ENCODE results near the gene TEX19. TPM values are rescaled to one million over a fixed set of nuclear protein-coding genes. Genes with fewer than 3 reads are reported as not detected.

Gene TEX19
- total and polyA plus RNA-seq, 2 experiments from 2014 or later, result 0.10 to 0.66 TPM

- H3K79me2 ChIP-seq (replicated peaks; ENCODE audit: insufficient read depth), result no peaks in the 10 kb centered on the region
- H3K4me2 ChIP-seq, result no peak overlapping the region
- Mint-ChIP-seq H3K27me3 (ENCODE audit: insufficient read depth, low read depth, poor library complexity) (peaks cover 13% of the 10 kb centered on the region), H3K4me3 (no peak overlapping the region), H3K36me3 (ENCODE audit: low read depth) (no peaks in the 10 kb centered on the region; the same call in 2 of the 3 replicates), H3K9me3 (no peaks in the 10 kb centered on the region), H3K4me1 (peaks cover 6% of the 10 kb centered on the region), H3K27ac (no peak overlapping the region)
- TF ChIP-seq NANOG (IDR thresholded peaks at IDR 0.05; ENCODE audit: borderline replicate concordance) (no peak), STAT1 (IDR thresholded peaks at IDR 0.05; ENCODE audit: unreplicated experiment) (no peak), JUNB (IDR thresholded peaks at IDR 0.05; ENCODE audit: unreplicated experiment) (no peak), ZNF331 (CRISPR knock-in tag; IDR thresholded peaks at IDR 0.05; ENCODE audit: low read depth) (no peak), REST (IDR thresholded peaks at IDR 0.05; ENCODE audit: unreplicated experiment) (no peak), CREB1 (CRISPR knock-in tag; IDR thresholded peaks at IDR 0.05; ENCODE audit: low read depth) (no peak), EZH2 (IDR thresholded peaks at IDR 0.05; ENCODE audit: low read depth, unreplicated experiment) (no peak), ZNF114 (CRISPR knock-in tag; IDR thresholded peaks at IDR 0.05) (no peak), EZH2phosphoT487 (IDR thresholded peaks at IDR 0.05; ENCODE audit: unreplicated experiment) (no peak), POLR2AphosphoS5 (IDR thresholded peaks at IDR 0.05; ENCODE audit: low read depth) (no peak)
- TF ChIP-seq, protein P1, sequence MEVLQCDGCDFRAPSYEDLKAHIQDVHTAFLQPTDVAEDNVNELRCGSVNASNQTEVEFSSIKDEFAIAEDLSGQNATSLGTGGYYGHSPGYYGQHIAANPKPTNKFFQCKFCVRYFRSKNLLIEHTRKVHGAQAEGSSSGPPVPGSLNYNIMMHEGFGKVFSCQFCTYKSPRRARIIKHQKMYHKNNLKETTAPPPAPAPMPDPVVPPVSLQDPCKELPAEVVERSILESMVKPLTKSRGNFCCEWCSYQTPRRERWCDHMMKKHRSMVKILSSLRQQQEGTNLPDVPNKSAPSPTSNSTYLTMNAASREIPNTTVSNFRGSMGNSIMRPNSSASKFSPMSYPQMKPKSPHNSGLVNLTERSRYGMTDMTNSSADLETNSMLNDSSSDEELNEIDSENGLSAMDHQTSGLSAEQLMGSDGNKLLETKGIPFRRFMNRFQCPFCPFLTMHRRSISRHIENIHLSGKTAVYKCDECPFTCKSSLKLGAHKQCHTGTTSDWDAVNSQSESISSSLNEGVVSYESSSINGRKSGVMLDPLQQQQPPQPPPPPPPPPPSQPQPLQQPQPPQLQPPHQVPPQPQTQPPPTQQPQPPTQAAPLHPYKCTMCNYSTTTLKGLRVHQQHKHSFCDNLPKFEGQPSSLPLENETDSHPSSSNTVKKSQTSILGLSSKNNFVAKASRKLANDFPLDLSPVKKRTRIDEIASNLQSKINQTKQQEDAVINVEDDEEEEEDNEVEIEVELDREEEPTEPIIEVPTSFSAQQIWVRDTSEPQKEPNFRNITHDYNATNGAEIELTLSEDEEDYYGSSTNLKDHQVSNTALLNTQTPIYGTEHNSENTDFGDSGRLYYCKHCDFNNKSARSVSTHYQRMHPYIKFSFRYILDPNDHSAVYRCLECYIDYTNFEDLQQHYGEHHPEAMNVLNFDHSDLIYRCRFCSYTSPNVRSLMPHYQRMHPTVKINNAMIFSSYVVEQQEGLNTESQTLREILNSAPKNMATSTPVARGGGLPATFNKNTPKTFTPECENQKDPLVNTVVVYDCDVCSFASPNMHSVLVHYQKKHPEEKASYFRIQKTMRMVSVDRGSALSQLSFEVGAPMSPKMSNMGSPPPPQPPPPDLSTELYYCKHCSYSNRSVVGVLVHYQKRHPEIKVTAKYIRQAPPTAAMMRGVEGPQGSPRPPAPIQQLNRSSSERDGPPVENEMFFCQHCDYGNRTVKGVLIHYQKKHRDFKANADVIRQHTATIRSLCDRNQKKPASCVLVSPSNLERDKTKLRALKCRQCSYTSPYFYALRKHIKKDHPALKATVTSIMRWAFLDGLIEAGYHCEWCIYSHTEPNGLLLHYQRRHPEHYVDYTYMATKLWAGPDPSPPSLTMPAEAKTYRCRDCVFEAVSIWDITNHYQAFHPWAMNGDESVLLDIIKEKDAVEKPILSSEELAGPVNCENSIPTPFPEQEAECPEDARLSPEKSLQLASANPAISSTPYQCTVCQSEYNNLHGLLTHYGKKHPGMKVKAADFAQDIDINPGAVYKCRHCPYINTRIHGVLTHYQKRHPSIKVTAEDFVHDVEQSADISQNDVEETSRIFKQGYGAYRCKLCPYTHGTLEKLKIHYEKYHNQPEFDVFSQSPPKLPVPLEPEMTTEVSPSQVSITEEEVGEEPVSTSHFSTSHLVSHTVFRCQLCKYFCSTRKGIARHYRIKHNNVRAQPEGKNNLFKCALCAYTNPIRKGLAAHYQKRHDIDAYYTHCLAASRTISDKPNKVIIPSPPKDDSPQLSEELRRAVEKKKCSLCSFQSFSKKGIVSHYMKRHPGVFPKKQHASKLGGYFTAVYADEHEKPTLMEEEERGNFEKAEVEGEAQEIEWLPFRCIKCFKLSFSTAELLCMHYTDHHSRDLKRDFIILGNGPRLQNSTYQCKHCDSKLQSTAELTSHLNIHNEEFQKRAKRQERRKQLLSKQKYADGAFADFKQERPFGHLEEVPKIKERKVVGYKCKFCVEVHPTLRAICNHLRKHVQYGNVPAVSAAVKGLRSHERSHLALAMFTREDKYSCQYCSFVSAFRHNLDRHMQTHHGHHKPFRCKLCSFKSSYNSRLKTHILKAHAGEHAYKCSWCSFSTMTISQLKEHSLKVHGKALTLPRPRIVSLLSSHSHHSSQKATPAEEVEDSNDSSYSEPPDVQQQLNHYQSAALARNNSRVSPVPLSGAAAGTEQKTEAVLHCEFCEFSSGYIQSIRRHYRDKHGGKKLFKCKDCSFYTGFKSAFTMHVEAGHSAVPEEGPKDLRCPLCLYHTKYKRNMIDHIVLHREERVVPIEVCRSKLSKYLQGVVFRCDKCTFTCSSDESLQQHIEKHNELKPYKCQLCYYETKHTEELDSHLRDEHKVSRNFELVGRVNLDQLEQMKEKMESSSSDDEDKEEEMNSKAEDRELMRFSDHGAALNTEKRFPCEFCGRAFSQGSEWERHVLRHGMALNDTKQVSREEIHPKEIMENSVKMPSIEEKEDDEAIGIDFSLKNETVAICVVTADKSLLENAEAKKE (CRISPR knock-in tag; IDR thresholded peaks at IDR 0.05), result no peak
- TF ChIP-seq, protein P2, sequence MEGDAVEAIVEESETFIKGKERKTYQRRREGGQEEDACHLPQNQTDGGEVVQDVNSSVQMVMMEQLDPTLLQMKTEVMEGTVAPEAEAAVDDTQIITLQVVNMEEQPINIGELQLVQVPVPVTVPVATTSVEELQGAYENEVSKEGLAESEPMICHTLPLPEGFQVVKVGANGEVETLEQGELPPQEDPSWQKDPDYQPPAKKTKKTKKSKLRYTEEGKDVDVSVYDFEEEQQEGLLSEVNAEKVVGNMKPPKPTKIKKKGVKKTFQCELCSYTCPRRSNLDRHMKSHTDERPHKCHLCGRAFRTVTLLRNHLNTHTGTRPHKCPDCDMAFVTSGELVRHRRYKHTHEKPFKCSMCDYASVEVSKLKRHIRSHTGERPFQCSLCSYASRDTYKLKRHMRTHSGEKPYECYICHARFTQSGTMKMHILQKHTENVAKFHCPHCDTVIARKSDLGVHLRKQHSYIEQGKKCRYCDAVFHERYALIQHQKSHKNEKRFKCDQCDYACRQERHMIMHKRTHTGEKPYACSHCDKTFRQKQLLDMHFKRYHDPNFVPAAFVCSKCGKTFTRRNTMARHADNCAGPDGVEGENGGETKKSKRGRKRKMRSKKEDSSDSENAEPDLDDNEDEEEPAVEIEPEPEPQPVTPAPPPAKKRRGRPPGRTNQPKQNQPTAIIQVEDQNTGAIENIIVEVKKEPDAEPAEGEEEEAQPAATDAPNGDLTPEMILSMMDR (conservative IDR thresholded peaks at IDR 0.05; ENCODE audit: low read depth in 2 of 2), result no peak
- TF ChIP-seq, protein P3, sequence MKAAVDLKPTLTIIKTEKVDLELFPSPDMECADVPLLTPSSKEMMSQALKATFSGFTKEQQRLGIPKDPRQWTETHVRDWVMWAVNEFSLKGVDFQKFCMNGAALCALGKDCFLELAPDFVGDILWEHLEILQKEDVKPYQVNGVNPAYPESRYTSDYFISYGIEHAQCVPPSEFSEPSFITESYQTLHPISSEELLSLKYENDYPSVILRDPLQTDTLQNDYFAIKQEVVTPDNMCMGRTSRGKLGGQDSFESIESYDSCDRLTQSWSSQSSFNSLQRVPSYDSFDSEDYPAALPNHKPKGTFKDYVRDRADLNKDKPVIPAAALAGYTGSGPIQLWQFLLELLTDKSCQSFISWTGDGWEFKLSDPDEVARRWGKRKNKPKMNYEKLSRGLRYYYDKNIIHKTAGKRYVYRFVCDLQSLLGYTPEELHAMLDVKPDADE (IDR thresholded peaks at IDR 0.05), result no peak
- H3K27ac ChIP-seq (ENCODE audit: low read depth), result no peak overlapping the region
- H2AFZ ChIP-seq, result no peak overlapping the region
- no peaks in the 10 kb centered on the region; the same call in 1 of the 2 replicates for H4K20me1 ChIP-seq (replicated peaks; ENCODE audit: insufficient read depth)
- DNase-seq (ENCODE audit: low spot score), result no peak
- no peaks in the 10 kb centered on the region for H3K9me2 ChIP-seq (ENCODE audit: insufficient read depth)
- no peaks in the 10 kb centered on the region for H3K27me3 ChIP-seq (ENCODE audit: insufficient read depth)
- no peak overlapping the region for H3K4me3 ChIP-seq
- no peaks in the 10 kb centered on the region for H3K36me3 ChIP-seq (ENCODE audit: insufficient read depth)
- no peaks in the 10 kb centered on the region for H3F3A ChIP-seq (replicated peaks; ENCODE audit: low read depth)
- H3K4me1 ChIP-seq (ENCODE audit: insufficient read depth), result no peaks in the 10 kb centered on the region
- no peak for ATAC-seq
Measured at GRCh38 chr17:82388922-82389283, 29.9 kb downstream of the TEX19 start.

Measured in GM23338 (cell line).